Epithelial cell of prostate (primary cell): ENCODE results near the gene EPB41L2.
"Not testable (repeated sequence)": the region's sequence is repeated elsewhere in the genome, so short reads cannot be mapped to it uniquely, and the experiment has no call there.

ENCODE experiments used
- DNase-seq: peaks from one replicate; pipeline ENCODE4 v3.0.0-alpha.2; 2011; ENCODE audit warnings: low read depth, low spot score
- H3K27ac ChIP-seq: fragments of 450-650 bp; 2 replicates; pipeline ENCODE4 v1.5.1; 2017; ENCODE audit warnings: mild to moderate bottlenecking

The EPB41L2 gene

DNA sequence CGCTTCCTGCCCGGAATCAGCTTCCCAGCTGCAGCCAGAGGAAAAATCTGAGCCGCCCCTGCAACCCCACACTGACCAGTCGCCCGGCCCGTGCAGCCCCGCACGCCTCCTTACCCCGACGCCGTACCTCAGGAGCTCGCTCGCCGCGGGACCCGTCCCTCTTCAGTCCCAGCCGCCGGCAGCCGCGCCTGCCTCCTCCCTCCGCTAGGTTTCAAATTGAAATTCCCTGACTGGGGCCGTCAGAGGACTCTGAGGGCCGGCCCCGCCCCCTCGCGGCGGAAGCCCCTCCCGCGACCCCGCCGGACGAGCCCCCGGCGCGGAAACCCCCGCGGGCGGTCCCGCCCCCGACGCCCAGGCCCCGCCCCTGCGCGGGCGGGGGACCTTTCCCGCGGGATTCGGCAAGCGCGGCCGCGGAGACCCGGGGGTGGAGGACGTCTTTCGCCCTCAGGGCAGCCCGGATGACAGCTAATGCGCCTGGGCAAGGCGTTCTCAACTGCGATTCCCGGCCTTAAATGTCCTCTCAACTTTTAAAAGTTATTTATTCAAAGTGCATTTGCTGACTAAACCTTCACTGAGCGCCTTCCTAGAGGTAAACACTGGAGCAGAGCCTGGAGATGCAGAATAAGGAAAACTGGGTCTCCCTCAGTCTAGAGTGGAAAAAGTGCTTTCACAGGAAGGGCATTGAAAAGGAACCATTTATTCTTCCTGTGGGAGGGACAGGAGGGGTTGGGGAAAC lies at the start of gene EPB41L2:
EPB41L2 (minus strand) TSS at position 218 of the 736 bp plus-strand sequence. CDS start 106,760 bp downstream, outside the sequence.
- peak within 1 kb of the TSS; percentile 52 for H3K27ac ChIP-seq
- DNase-seq = no peak

DNA sequence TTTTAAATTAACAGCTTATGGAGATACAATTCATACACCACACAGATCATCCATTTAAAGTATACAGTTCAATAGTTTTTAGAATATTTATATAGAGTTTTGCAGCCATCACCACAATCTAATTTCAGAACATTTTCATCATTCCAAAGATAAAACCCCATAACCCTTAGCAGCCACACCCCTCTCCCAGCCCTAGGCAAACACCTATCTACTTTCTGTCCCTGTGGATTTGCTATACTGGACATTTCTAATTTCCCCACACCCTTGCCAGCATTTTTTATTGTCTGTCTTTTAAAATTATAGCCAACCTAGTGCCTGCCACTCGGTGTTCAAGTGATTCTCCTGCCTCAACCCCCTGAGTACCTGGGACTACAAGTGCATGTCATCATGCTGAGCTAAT lies 49.2 kb upstream of the EPB41L2 start:
- DNase-seq = no peak
- no peak overlapping the region for H3K27ac ChIP-seq

DNA sequence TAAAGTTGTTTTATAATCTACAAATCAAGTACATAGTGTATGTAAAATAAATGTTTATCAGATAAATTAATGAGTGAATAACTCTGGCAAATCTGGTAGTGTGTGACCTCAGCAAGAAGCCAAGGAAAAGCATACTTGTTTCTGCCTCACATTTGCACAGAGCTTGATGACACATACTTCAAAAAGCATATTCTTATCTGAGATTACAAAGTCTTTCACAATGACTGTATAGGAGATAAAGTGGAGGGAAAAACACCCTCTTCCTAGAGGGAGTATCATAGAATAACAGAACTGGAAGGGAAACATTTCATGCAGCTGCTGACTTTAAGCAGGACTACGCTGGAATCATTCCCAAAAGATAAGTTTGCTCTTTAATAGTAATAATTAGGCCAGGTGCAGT lies 44.1 kb upstream of the EPB41L2 start:
- no peak for DNase-seq
- H3K27ac ChIP-seq = no peak overlapping the region

DNA sequence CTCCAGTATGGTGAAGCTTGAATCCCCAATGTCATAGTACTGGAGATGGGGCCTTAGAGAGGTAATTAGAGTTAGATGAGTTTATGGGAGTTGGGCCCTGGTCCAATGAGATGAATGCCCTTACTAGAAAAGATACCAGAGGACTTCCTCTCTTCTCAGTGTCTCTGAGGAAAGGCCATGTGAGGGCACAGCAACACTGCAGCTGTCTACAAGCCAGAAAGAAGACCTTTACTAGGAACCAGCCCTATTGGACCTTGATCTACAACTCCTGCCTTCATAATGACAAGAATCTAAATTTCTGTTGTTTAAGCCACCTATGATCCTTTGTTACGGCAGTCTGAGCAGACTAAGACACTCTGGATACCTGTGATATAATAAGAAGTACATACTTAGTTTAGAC lies 40.9 kb upstream of the EPB41L2 start:
- DNase-seq = no peak
- H3K27ac ChIP-seq = no peak overlapping the region

DNA sequence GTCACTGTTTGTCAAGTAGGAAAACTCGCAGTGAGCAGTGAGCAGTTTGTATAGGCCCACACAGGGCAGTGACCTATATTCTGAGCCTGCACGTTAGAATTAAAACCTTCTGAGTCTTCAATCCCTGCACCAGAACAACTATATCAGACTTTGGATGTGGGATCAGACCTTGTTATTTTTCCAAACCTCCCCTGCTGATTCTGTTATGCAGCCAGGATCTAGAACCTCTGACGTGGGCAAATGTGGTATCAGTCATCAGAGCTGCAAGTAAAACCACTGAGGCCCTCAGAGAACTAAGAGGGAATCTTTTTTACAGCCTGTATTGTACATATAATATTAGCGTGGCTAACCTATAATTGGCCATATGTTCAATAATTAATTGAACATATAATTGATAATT lies 40.3 kb upstream of the EPB41L2 start:
- H3K27ac ChIP-seq = no peak overlapping the region
- no peak for DNase-seq

DNA sequence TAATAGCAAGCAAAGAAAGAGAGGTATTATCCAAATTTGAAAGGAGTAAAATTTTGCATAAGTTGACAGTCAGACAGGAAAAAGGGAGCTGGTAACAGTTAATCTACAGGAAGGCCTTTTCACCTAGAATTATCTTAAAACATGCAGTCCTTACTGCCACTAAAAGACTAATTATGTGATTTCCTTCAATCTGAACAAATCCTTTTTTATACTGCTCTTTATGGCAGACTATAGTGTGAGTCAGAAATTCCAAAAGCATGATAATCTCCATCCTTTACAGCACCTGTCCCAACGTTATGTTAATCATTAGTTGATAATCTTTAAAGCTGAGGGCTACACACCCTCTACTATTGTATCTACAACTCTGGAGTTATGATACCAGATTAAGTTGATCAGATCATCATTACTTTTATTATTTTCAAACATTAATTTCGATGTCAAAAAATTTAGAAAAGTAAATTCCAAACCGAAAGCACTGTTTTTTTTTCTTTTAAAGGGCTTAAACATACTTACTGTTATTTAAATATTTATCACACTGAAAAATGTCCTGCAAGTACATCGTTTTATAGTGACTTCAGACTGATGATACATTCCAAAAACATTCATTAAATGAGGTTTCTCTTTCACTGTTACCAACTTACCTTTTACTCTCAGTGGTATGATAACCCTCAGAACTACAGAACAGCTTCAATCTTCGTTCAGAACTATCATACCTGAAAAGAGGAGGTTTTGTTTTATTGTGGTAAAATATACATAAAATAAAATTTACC lies 39.1 kb upstream of the EPB41L2 start:
- no peak for DNase-seq
- no peak overlapping the region for H3K27ac ChIP-seq

DNA sequence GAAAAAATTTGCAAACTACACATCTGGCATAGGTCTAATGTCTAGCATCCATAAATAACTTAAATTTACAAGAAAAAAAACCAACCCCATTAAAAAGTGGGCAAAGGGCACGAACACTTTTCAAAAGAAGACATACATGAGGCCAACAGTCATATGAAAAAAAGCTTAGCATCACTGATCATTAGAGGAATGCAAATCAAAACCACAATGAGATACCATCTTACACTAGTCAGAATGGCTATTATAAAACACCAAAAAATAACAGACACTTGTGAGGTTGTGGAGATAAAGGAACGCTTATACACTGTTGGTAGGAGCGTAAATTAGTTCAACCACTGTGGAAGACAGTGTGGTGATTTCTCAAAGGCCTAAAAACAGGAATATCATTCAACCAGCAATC lies 33.7 kb upstream of the EPB41L2 start:
- no peak overlapping the region for H3K27ac ChIP-seq
- DNase-seq = no peak

DNA sequence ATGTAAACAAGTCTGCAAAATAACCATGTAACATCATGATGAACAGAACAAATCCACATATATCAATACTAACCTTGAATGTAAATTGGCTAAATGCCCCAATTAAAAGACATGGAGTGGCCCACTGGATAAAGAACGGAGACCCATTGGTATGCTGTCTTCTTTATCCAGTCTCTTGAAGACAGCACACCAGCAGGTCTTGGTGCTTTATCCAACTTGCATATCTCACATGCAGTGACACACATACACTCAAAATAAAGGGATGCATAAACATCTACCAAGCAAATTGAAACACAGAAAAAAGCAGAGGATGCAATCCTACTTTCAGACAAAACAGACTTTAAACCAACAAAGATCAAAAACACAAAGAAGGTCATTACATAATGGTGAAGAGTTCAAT lies 30.3 kb upstream of the EPB41L2 start:
- H3K27ac ChIP-seq = no peak overlapping the region
- DNase-seq = no peak

DNA sequence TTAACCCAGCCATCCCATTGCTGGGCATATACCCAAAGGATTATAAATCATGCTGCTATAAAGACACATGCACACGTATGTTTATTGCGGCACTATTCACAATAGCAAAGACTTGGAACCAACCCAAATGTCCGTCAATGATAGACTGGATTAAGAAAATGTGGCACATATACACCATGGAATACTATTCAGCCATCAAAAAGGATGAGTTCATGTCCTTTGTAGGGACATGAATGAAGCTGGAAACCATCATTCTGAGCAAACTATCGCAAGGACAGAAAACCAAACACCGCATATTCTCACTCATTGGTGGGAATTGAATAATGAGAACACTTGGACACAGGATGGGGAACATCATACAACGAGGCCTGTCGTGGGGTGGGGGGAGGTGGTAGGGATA lies 28.9 kb upstream of the EPB41L2 start:
- not testable (repeated sequence) for H3K27ac ChIP-seq, DNase-seq

DNA sequence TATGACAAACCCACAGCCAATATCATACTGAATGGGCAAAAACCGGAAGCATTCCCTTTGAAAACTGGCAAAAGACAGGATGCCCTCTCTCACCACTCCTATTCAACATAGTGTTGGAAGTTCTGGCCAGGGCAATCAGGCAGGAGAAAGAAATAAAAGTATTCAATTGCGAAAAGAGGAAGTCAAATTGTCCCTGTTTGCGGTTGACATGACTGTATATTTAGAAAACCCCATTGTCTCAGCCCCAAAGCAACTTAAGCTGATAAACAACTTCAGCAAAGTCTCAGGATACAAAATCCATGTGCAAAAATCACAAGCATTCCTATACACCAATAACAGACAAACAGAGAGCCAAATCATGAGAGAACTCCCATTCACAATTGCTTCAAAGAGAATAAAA lies 27.3 kb upstream of the EPB41L2 start:
- not testable (repeated sequence) for DNase-seq, H3K27ac ChIP-seq

DNA sequence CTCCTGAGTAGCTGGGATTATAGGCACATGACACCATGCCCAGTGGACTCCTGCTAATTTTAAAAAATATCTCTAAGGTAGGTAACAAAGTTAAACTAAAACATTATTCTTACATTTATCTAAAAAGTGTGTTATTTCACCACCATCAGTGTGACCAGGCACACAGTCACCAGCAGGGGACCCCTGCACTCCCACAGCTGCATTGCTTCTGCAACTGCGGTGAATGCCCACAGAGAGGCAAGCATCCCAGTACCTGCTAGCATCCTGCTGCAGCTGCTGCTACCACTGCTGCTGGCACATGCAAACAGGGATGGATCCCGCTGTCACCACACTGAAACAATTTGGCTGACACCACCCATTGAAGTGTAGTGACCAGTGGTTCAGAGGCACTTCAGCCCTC lies 21.9 kb upstream of the EPB41L2 start:
- no peak for DNase-seq
- H3K27ac ChIP-seq = no peak overlapping the region

DNA sequence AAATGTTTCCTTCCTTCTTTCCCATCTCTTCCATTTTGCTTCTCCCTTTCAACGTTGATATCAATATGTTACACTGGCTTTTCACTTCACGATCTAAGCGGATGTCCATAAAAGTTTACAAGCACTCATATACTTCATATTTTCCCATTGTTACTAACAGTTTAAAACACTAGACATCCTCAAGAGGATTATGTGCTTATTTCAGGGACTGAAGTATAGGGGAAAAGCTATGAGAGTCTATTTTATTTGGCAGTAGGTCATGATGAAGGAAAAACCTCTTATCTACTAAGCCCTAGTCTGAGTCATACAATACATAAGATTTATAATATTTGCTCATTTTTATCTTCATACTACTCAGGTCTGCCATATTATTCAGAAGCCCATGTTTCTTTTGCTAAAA lies 20.6 kb upstream of the EPB41L2 start:
- no peak for DNase-seq
- H3K27ac ChIP-seq = no peak overlapping the region

DNA sequence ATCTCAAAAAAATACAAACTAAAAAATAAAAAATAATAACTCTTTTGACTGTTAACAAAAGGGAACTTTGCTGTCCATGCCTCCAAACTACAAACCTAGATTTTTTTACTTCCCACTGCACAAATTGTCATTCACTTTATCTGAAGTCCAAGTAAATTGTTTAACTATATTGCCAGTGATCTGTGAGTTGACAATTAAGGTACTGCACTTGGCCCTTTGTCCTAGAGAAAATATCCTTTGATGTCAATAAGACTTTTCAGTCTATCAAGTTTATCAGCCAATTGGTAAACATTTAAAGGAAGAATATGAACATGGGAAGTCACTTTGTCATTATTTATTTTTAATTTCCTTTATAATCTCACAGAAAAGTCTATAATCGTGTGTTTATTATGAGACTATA lies 19.3 kb upstream of the EPB41L2 start:
- no peak for DNase-seq
- H3K27ac ChIP-seq = no peak overlapping the region

DNA sequence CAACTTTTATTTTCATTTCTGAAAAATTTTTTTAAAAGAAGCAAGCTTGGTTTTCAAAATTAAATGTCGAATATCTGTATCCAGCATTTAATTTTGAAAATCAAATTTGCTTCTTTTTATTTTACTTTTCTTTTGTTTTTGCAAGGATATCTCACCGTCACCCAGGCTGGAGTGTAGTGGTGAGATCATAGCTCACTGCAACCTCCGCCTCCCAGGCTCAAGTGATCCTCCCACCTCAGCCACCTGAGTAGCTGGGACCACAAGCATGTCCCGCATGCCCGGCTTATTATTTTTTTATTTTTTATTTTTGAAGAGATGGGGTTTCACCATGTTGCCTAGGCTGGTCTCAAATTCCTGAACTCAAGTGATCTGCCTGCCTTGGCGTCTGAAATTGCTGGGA lies 17.0 kb upstream of the EPB41L2 start:
- DNase-seq = no peak

DNA sequence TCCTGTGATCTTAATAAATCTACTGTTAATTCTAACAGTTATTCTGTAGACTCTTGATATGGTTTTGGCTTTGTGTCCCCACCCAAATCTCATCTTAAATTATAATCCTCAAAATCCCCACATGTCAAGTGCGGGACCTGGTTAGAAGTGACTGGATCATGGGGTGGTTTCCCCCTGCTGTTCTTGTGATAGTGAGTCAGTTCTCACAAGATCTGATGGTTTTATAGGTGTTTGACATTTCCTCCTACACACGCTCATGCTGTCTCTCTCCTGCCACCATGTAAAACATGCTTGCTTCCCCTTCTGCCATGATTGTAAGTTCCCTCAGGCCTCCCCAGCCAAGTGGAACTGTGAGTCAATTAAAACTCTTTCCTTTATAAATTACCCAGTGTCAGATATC lies 10.5 kb upstream of the EPB41L2 start:
- no peak overlapping the region for H3K27ac ChIP-seq
- no peak for DNase-seq

More for the DNA sequence above, 17.0 kb upstream of the EPB41L2 start:
- no peak overlapping the region for H3K27ac ChIP-seq

DNA sequence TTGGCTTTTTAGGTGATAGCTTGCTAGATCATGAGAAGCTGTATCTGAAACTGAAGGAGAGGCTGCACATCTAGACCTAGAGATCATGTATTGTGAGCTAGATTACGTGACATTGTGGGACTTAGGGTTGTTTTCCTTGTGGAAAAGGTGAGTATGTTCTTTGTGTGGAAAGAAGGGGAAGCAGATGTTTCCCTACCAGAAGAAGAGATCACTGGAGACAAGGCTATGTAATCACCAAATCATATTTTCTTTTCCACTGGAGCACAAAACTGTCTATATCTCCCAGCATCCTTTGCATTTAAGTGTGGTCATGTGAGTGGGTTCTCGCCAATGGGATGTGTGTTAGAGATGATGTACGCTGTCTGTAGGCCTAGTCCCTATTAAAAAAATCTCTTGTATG lies 7.0 kb upstream of the EPB41L2 start:
- DNase-seq = no peak
- no peak overlapping the region for H3K27ac ChIP-seq

DNA sequence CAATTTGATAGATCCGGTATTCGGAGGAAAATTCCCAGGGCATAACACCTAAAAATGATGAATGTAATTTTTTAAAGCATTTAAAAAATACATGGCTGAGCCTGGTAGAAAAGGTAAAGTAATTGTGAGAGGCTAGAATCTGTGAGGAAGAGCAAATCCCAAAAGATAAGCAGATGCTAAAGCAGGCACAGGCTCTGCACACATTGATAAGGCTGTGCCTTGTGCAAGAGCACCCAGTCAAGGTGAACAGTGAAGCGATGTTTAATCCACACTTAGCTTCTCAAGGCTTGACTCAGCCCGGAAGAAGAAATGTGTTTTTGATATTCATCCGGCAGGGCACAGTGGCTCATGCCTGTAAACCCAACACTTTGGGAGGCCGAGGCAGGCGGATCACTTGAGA lies 5.1 kb upstream of the EPB41L2 start:
- H3K27ac ChIP-seq = no peak overlapping the region
- DNase-seq = no peak

DNA sequence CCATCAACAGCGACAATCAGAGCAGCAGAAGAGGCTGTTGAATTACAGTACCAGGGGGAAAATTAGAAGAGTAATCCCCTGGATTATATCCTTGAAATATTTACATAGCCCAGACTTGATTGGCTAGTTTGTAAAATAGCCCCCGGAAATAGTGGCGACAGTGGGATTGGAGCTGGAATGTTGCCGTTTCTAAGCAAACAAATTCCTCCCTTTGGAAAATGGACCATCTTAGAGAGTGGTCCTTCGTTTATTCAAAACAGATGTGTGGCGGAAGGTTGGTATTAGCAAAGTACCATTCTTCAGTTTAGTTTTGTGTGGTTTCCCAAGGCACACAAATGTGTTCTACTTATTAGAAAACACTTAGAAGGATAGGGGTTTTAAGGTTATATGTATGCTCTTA lies 4.5 kb upstream of the EPB41L2 start:
- no peak overlapping the region for H3K27ac ChIP-seq
- DNase-seq = no peak

DNA sequence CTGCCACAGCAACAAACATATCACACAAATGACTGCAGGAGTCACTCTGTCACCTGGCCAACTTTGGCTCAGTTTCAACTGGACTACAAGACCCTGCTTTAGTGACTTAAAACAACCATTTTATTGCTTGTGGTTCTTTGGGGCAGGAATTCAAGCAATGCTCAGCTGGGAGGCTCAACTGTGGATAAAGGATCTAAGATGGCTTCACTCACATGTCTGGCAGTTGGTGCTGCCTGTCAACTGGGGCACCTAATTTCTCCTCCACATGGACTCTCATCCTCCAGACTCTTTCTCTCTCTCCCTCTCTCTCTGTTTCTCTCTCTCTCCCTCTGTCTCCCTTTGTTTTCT lies 2.8 kb upstream of the EPB41L2 start:
- no peak for DNase-seq
- no peak overlapping the region for H3K27ac ChIP-seq

DNA sequence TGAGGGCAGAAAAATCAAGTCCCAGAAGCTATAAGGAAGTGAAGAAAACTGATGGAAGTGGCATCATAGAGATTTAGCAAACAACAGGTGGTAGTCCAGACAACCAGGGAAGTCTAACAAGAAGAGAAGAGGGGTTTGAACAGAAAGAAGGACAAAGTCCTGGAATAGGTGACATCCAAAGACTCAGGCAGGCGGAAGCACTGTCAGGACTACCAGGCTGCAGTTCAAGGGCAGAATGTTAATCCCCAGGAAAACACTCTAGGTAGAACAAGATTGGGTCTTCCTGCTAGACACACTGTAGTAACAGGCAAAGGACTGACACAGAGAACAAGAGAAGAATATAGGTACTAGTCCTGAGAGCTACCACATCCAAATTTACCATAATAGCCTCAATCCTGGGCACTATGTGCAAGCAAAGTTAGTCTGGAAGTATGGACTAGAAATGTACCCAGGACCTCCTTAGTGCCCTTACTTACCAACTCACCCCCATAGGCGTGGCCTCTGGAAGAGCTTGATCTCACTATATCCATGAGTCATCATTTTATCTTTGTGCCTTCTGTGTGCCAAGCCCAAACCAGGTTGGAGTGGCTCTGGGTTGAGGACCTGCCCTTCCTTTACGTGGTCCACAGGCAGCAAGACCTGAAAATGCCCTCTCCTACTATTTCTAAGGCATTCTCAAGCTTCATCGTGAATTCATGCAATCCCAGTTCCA lies 2.2 kb upstream of the EPB41L2 start:
- no peak overlapping the region for H3K27ac ChIP-seq
- DNase-seq = no peak

DNA sequence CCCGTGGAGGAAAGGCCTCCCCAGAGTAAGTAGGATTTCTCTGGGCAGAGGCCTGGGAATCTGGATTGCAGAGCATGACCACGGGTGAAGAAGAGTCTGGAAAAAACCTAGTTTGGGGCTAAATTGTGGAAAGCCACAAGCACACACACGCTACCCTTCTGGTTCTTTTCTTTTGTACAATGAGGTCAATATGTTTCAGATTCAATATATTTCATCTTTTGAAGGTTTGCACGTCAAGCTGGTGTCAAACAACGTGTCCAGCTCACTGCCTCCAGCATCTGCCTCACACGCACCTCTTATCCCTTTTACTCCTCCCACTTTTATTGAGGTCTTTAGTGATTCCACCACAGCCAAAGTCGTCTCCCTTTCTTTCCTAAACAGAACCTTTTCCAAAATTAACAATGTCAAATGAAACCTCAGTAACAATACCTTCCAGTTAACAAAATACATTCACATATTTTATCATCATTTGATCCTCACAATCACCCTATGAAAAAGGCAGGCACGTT lies 773 bp upstream of the EPB41L2 start:
- peak overlapping the region; percentile 52 for H3K27ac ChIP-seq
- no peak for DNase-seq
